HepG2 (cell line): ENCODE results near the gene PIM1. TPM values are rescaled to one million over a fixed set of nuclear protein-coding genes. Genes with fewer than 3 reads are reported as not detected.

ENCODE experiments used
- ATAC-seq: fragments of 200-7000 bp; cut with Tn5 transposase; 3 replicates; pipeline ENCODE4 v1.9.1; 2020; ENCODE audit warnings: mild to moderate bottlenecking, moderate library complexity
- BruUV-seq: library from RNA; stranded (reverse); fragments of 400-500 nt; replicated peaks from 2 replicates; lab custom pipeline; 2021; lab: Mats Ljungman, UMichigan
- CTCF ChIA-PET: fragments of 300-600 bp; formaldehyde crosslinking; extraction: SDS; loops from one replicate; lab custom pipeline; 2021; ENCODE audit warnings: low total read pairs, inconsistent platforms, low intra/inter-chr PET ratio; lab: Yijun Ruan, JAX
- POLR2A ChIA-PET: fragments of 350-600 bp; sonication (Branson Sonifier 250); formaldehyde crosslinking; loops from one replicate; lab custom pipeline; 2020; ENCODE audit warnings: antibody characterized with exemption, inconsistent platforms; lab: Yijun Ruan, JAX
- DNase-seq: peaks from one replicate; pipeline ENCODE4 v3.0.0-alpha.2; 2015; ENCODE audit warnings: low spot score
- FAIRE-seq: peaks from 3 replicates; lab custom pipeline; 2011; peaks lifted over from hg19 to GRCh38; lab: Jason Lieb, UNC
- H2AFZ ChIP-seq: one replicate; pipeline ENCODE4 v1.6.1; 2011; ENCODE audit warnings: low read length, inconsistent platforms
- H3K27ac ChIP-seq: fragments of 300-600 bp; 3 replicates; pipeline ENCODE4 v1.8.0; 2011; ENCODE audit warnings: mixed run types, mild to moderate bottlenecking, mixed read lengths, low read length, inconsistent platforms; ENCODE audit not compliant: insufficient read depth; ENCODE audit errors: extremely low read length
- H3K27me3 ChIP-seq, 2 experiments: fragments of 200-600 bp in 1 of 2; 2 replicates in 1 of 2; 3 replicates in 1 of 2; pipeline versions ENCODE4 v1.6.0 to v1.8.0; 2011; ENCODE audit warnings: low read length in 2 of 2, mild to moderate bottlenecking in 2 of 2, moderate library complexity in 2 of 2, inconsistent platforms in 1 of 2; ENCODE audit not compliant: insufficient read depth in 2 of 2, control insufficient read depth in 1 of 2
- H3K36me3 ChIP-seq, 2 experiments: fragments of 200-600 bp in 1 of 2; replicated peaks in 1 of 2; 2 replicates in 1 of 2; 3 replicates in 1 of 2; pipeline versions ENCODE4 v1.5.1 to v1.8.0; 2011; ENCODE audit warnings: low read length in 2 of 2, inconsistent platforms in 1 of 2; ENCODE audit not compliant: insufficient read depth in 2 of 2, control insufficient read depth in 1 of 2
- H3K4me1 ChIP-seq: 2 replicates; pipeline ENCODE4 v1.5.1; 2012; ENCODE audit warnings: low read length, inconsistent platforms; ENCODE audit not compliant: insufficient read depth
- H3K4me2 ChIP-seq: 2 replicates; pipeline ENCODE4 v1.6.0; 2011; ENCODE audit warnings: low read depth, low read length, inconsistent platforms
- H3K4me3 ChIP-seq, 3 experiments: fragments of 200-600 bp in 1 of 3; sonication (generic), shearing (Covaris generic) in 1 of 3; replicated peaks in 1 of 3; 2 replicates each; pipeline ENCODE4 v1.5.1; 2011 to 2016; ENCODE audit warnings: low read length in 3 of 3, inconsistent platforms in 2 of 3, low read depth in 2 of 3, mild to moderate bottlenecking in 2 of 3, control low read depth in 1 of 3, mixed read lengths in 1 of 3; ENCODE audit not compliant: insufficient read depth in 1 of 3
- H3K79me2 ChIP-seq: one replicate; pipeline ENCODE4 v1.6.1; 2011; ENCODE audit warnings: low read length, inconsistent platforms; ENCODE audit not compliant: insufficient read depth
- H3K9ac ChIP-seq: 2 replicates; pipeline ENCODE4 v1.6.0; 2011; ENCODE audit warnings: mild to moderate bottlenecking, low read depth, low read length, inconsistent platforms; ENCODE audit not compliant: insufficient read depth
- H3K9me3 ChIP-seq: 2 replicates; pipeline ENCODE4 v1.5.1; 2012; ENCODE audit warnings: mild to moderate bottlenecking, low read length
- H4K20me1 ChIP-seq: 2 replicates; pipeline ENCODE4 v1.6.0; 2011; ENCODE audit warnings: inconsistent platforms, mild to moderate bottlenecking, low read length, moderate library complexity; ENCODE audit not compliant: insufficient read depth
- KLF6 ChIP-seq: IDR thresholded peaks from 2 replicates; pipeline ENCODE4 v1.8.0; 2016; ENCODE audit warnings: missing biosample characterization, missing genetic modification reagents
- KMT2B ChIP-seq: IDR thresholded peaks from 2 replicates; pipeline ENCODE4 v1.6.1; 2016; ENCODE audit warnings: missing genetic modification reagents, missing compliant biosample characterization
- MTF2 ChIP-seq: sonication (generic); formaldehyde crosslinking; IDR thresholded peaks from 2 replicates; pipeline ENCODE4 v1.5.0; 2020; ENCODE audit warnings: missing genetic modification reagents, borderline replicate concordance
- PAX8 ChIP-seq: sonication (generic); formaldehyde crosslinking; IDR thresholded peaks from 2 replicates; pipeline ENCODE4 v1.8.0; 2022; ENCODE audit warnings: mild to moderate bottlenecking, missing genetic modification reagents, borderline replicate concordance
- SOX13 ChIP-seq, 3 experiments: fragments of 450-650 bp in 1 of 3; sonication (generic) in 1 of 3; formaldehyde crosslinking in 1 of 3; IDR thresholded peaks in 2 of 3; conservative IDR thresholded peaks in 1 of 3; 2 replicates each; pipeline versions ENCODE4 v1.5.0 to v1.6.1; 2016 to 2020; ENCODE audit warnings: antibody characterized with exemption in 1 of 3, mild to moderate bottlenecking in 1 of 3, missing compliant biosample characterization in 1 of 3, missing genetic modification reagents in 1 of 3, moderate library complexity in 1 of 3
- ZNF253 ChIP-seq: sonication (generic); formaldehyde crosslinking; IDR thresholded peaks from 2 replicates; pipeline ENCODE4 v1.8.0; 2022; ENCODE audit warnings: mild to moderate bottlenecking, missing genetic modification reagents, borderline replicate concordance
- ZNF747 ChIP-seq: sonication (generic); formaldehyde crosslinking; IDR thresholded peaks from 2 replicates; pipeline ENCODE4 v1.8.1; 2023; ENCODE audit warnings: missing genetic modification reagents, mild to moderate bottlenecking, borderline replicate concordance
- WGBS: methylation state at CpG from one replicate; pipeline ENCODE4 v1.1.6; 2017; ENCODE audit warnings: low lambda C conversion rate; 5-methylcytosine and 5-hydroxymethylcytosine counted together
- in situ Hi-C: cut with HindIII; loops from 2 replicates; pipeline ENCODE4 v1.10.0; 2017; ENCODE audit warnings: low pct_unique_long_range_greater_than_20kb; ENCODE audit not compliant: extremely low pct_ligation_motif_present
- intact Hi-C: fragments of 100-400 bp; cut with micrococcal nuclease; formaldehyde crosslinking; loops from one replicate; pipeline ENCODE4 v1.10.0; 2022; ENCODE audit not compliant: unreplicated experiment
- polyA plus RNA-seq, 8 experiments: library from polyadenylated mRNA; depleted of rRNA in 3 of 8; stranded (reverse) in 7 of 8; unstranded in 1 of 8; fragments of >200 nt; fragmentation: Illumina TruSeq in 4 of 8; extraction: Trizol in 4 of 8; gene quantifications; 2 replicates each; pipeline versions ENCODE4 v1.2.1 to v1.2.3, GENCODE V29; 2011 to 2016; ENCODE audit warnings: low read depth in 4 of 8, missing spikeins in 1 of 8, mixed read lengths in 1 of 8; ENCODE audit not compliant: insufficient read depth in 1 of 8
- total RNA-seq, 5 experiments: library from RNA; depleted of rRNA; stranded (reverse); fragments of >200 nt; fragmentation: Illumina TruSeq; extraction: Trizol; gene quantifications; 2 replicates each; pipeline ENCODE4 v1.2.3, GENCODE V29; 2016; ENCODE audit warnings: low read depth in 1 of 5
- TF ChIP-seq, protein P1 (sequence below): sonication (generic); formaldehyde crosslinking; IDR thresholded peaks from 2 replicates; pipeline ENCODE4 v1.8.1; 2023; ENCODE audit warnings: mild to moderate bottlenecking, missing genetic modification reagents
- TF ChIP-seq, protein P2 (sequence below): sonication (generic); formaldehyde crosslinking; IDR thresholded peaks from 2 replicates; pipeline ENCODE4 v1.5.1; 2020; ENCODE audit warnings: missing genetic modification reagents, mild to moderate bottlenecking, borderline replicate concordance

The PIM1 gene
- total and polyA plus RNA-seq, 2 of the 13 experiments (the other 11 are each of a cell fraction or from before 2014, with no cell fraction given), result 29.4 to 117 TPM

DNA sequence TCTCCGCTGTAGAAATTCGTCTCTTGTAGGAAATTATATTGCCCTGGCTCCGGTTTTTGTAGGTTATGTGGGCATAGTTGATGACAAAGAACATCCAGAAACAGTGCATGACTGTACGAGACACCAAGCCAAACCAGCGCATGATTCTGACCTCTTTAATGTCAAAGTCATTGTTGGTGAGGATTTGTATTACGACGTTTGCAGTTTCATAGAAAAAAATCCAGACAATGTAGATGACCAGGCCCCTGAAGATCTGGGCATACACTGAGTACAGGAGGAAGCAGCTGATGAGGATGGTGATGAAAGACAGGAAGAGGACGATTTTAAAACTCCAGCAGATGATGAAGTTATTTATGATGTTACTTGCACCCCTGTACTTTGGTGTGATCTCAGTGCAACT lies 48.6 kb downstream of the PIM1 start:
- intact Hi-C loops, result no loop called here
- no peaks in the 10 kb centered on the region for H3K79me2 ChIP-seq
- TF ChIP-seq KMT2B (CRISPR knock-in tag), result no peak

DNA sequence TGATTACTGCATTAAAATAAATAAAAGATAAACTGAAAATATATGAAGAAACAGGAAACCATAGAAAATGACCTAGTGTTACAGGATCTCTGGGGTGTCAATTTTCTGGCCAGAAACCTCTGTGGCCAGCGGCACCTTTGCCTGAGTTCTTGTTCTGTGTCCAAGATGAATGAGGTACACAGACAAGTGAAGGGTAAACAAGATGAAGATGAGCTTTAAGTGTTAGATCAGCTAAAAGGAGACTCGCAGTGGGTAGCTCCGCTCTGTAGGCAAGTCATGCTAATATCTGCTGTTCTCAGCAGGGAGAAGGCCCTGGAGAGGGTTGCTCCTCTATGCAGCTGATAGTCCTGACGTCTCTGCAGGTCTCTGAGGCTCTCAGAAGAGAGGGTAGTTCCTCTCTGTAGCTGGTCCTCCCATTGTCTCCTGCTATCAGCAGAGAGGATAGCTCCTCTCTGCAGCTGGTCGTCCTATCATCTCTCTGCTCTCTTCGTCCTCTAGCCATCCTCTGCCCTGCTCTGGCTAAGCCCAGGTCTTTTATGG lies 51.7 kb downstream of the PIM1 start:
- DNase-seq, result no peak
- FAIRE-seq, result no peak
- H3K9me3 ChIP-seq, result no peaks in the 10 kb centered on the region
- peak; percentile 61; the same call in 2 of the 3 replicates for ATAC-seq
- peak overlapping the region; percentile 58 for H3K9ac ChIP-seq
- H3K36me3 ChIP-seq, result no peaks in the 10 kb centered on the region
- no peaks in the 10 kb centered on the region for H3K79me2 ChIP-seq
- peak overlapping the region; percentile 56 for H3K27ac ChIP-seq
- in situ Hi-C loops (no loop called here), intact Hi-C loops (loop anchor here (1.0 kb wide), 1 partner anchor 36 kb away; the partner anchor contains the start of gene TBC1D22B)
- POLR2A ChIA-PET, result interaction anchor here (0.6 to 2.4 kb wide), 6 partner anchors 19 to 52 kb away, joined by 3 to 17 read pairs (median 6); partner anchors contain the start of genes PIM1, TBC1D22B and TMEM217
- CTCF ChIA-PET, result no interaction called here
- peak overlapping the region; percentile 97 for H2AFZ ChIP-seq
- H4K20me1 ChIP-seq, result no peaks in the 10 kb centered on the region
- H3K27me3 ChIP-seq, result no peaks in the 10 kb centered on the region; a peak in 1 of 5 replicates
- 13% methylated on average over 6 of the region's 6 CpGs for WGBS
- BruUV-seq, result no TSS peak
- peak overlapping the region; percentile 93 for H3K4me2 ChIP-seq
- peaks cover 20% of the 10 kb centered on the region for H3K4me1 ChIP-seq
- peak overlapping the region; percentile 57 to 80 (median 63) for H3K4me3 ChIP-seq
- TF ChIP-seq, protein P1, sequence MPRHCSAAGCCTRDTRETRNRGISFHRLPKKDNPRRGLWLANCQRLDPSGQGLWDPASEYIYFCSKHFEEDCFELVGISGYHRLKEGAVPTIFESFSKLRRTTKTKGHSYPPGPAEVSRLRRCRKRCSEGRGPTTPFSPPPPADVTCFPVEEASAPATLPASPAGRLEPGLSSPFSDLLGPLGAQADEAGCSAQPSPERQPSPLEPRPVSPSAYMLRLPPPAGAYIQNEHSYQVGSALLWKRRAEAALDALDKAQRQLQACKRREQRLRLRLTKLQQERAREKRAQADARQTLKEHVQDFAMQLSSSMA (CRISPR knock-in tag), result 0 out of 2 replicates have a peak, but pooled peaks have one; percentile 65
- 0 out of 2 replicates have a peak, but pooled peaks have one; percentile 52 for TF ChIP-seq KLF6 (CRISPR knock-in tag)
- no peak for TF ChIP-seq SOX13 (IDR thresholded peaks at IDR 0.05)
- TF ChIP-seq SOX13 (CRISPR knock-in tag; conservative IDR thresholded peaks at IDR 0.05 in 1 of 2, IDR thresholded peaks at IDR 0.05 in 1 of 2), result 0 out of 4 replicates have a peak, but pooled peaks of 1 of the 2 experiments have one; percentile 2
- peak; percentile 40; the same call in 1 of the 2 replicates for TF ChIP-seq ZNF747 (CRISPR knock-in tag)
- TF ChIP-seq MTF2 (CRISPR knock-in tag), result 0 out of 2 replicates have a peak, but pooled peaks have one; percentile 51
- TF ChIP-seq PAX8 (CRISPR knock-in tag), result no peak
- TF ChIP-seq ZNF253, result 0 out of 2 replicates have a peak, but pooled peaks have one; percentile 7
- TF ChIP-seq, protein P2, sequence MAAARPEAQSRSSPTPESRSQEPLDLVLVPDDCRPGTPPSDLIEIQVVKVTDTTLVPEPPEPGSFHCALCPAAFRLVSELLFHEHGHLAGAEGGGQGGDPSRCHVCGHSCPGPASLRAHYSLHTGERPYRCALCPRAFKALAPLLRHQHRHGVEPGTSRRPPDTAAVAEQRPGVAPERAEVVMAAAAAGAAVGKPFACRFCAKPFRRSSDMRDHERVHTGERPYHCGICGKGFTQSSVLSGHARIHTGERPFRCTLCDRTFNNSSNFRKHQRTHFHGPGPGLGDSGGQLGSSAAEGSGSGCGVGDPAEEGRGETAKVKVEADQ, result 0 out of 2 replicates have a peak, but pooled peaks have one; percentile 84

More for the DNA sequence above, 48.6 kb downstream of the PIM1 start:
- 72% methylated on average over 8 of the region's 8 CpGs for WGBS
- BruUV-seq, result no TSS peak
- no peaks in the 10 kb centered on the region for H4K20me1 ChIP-seq
- H3K9ac ChIP-seq, result no peak overlapping the region
- no peaks in the 10 kb centered on the region for H3K9me3 ChIP-seq
- no peak overlapping the region for H3K4me3 ChIP-seq
- H3K36me3 ChIP-seq, result no peaks in the 10 kb centered on the region
- H3K4me2 ChIP-seq, result no peak overlapping the region
- CTCF ChIA-PET, result no interaction called here
- DNase-seq, result no peak
- H2AFZ ChIP-seq, result no peak overlapping the region
- in situ Hi-C loops, result loop anchor here (10.0 kb wide), 1 partner anchor 334 kb away; the partner anchor contains the start of gene C6orf89
- peaks cover 19% of the 10 kb centered on the region for H3K4me1 ChIP-seq
- no peak for ATAC-seq
- peaks cover 2 to 4% of the 10 kb centered on the region in 2 experiments; a peak in 3 of 5 replicates for H3K27me3 ChIP-seq
- FAIRE-seq, result no peak
- no peak overlapping the region for H3K27ac ChIP-seq
- POLR2A ChIA-PET, result no interaction called here
